IMR-90 (cell line): ENCODE results near the gene RASIP1. TPM values are rescaled to one million over a fixed set of nuclear protein-coding genes. Genes with fewer than 3 reads are reported as not detected.
A peak's percentile ranks its signal among the peaks of the same experiment; 100 is the strongest.

Source experiments
- ATAC-seq: fragments of 200-7000 bp; cut with Tn5 transposase; 2 replicates; pipeline ENCODE4 v1.9.1; 2020; ENCODE audit warnings: low read depth, mild to moderate bottlenecking, moderate library complexity
- BruUV-seq: library from RNA; stranded (reverse); fragments of 400-500 nt; replicated peaks from 2 replicates; lab custom pipeline; 2021; lab: Mats Ljungman, UMichigan
- CTCF ChIA-PET: fragments of 300-600 bp; formaldehyde crosslinking; extraction: SDS; loops from one replicate; lab custom pipeline; 2021; ENCODE audit warnings: antibody characterized with exemption; lab: Yijun Ruan, JAX
- POLR2A ChIA-PET: fragments of 300-600 bp; sonication (Branson Sonifier 250); formaldehyde crosslinking; loops from one replicate; lab custom pipeline; 2022; ENCODE audit warnings: antibody characterized with exemption; ENCODE audit not compliant: unreplicated experiment; lab: Charles Lee
- DNase-seq: peaks from one replicate; pipeline ENCODE4 v3.0.0; 2013
- H2AFZ ChIP-seq: replicated peaks from 2 replicates; pipeline ENCODE3; 2013; ENCODE audit warnings: low read length, mild to moderate bottlenecking; ENCODE audit not compliant: poor library complexity
- H2AK5ac ChIP-seq: 2 replicates; pipeline ENCODE4 v1.6.1; 2013; ENCODE audit warnings: low read depth, low read length, inconsistent platforms
- H2AK9ac ChIP-seq: replicated peaks from 2 replicates; pipeline ENCODE3; 2013; ENCODE audit warnings: mild to moderate bottlenecking, low read depth, low read length, moderate library complexity; ENCODE audit not compliant: poor library complexity
- H2BK120ac ChIP-seq: 2 replicates; pipeline ENCODE4 v1.6.1; 2013; ENCODE audit warnings: low read depth, low read length, inconsistent platforms
- H2BK15ac ChIP-seq: 3 replicates; pipeline ENCODE4 v1.6.1; 2013; ENCODE audit warnings: low read depth, low read length, inconsistent platforms
- H2BK20ac ChIP-seq: 2 replicates; pipeline ENCODE4 v1.6.1; 2013; ENCODE audit warnings: low read depth, mild to moderate bottlenecking, inconsistent platforms, low read length, moderate library complexity
- H2BK5ac ChIP-seq: 2 replicates; pipeline ENCODE4 v1.6.1; 2013; ENCODE audit warnings: mild to moderate bottlenecking, low read depth, low read length, inconsistent platforms; ENCODE audit not compliant: poor library complexity, severe bottlenecking
- H3K14ac ChIP-seq: replicated peaks from 2 replicates; pipeline ENCODE4 v1.6.1; 2013; ENCODE audit warnings: low read depth, low read length, inconsistent platforms
- H3K18ac ChIP-seq: 2 replicates; pipeline ENCODE4 v1.6.1; 2013; ENCODE audit warnings: low read depth, low read length, control low read depth
- H3K23ac ChIP-seq: 2 replicates; pipeline ENCODE4 v1.6.1; 2013; ENCODE audit warnings: low read depth, low read length, inconsistent platforms
- H3K27ac ChIP-seq: 2 replicates; pipeline ENCODE4 v1.5.1; 2013; ENCODE audit warnings: mild to moderate bottlenecking, control low read depth, low read length; ENCODE audit not compliant: insufficient read depth
- H3K27me3 ChIP-seq: 2 replicates; pipeline ENCODE4 v1.6.1; 2013; ENCODE audit warnings: low read length; ENCODE audit not compliant: control insufficient read depth, insufficient read depth
- H3K36me3 ChIP-seq: 2 replicates; pipeline ENCODE4 v1.6.1; 2013; ENCODE audit warnings: low read length, mixed read lengths; ENCODE audit not compliant: control insufficient read depth, insufficient read depth
- H3K4ac ChIP-seq: 2 replicates; pipeline ENCODE4 v1.6.1; 2013; ENCODE audit warnings: low read depth, low read length, inconsistent platforms
- H3K4me1 ChIP-seq: 2 replicates; pipeline ENCODE4 v1.6.1; 2013; ENCODE audit warnings: low read length, mixed read lengths; ENCODE audit not compliant: control insufficient read depth, insufficient read depth
- H3K4me2 ChIP-seq: 2 replicates; pipeline ENCODE4 v1.6.1; 2013; ENCODE audit warnings: low read depth, mild to moderate bottlenecking, control low read depth, low read length, moderate library complexity
- H3K4me3 ChIP-seq: 2 replicates; pipeline ENCODE4 v1.5.1; 2013; ENCODE audit warnings: low read depth, mild to moderate bottlenecking, control low read depth, low read length, moderate library complexity; ENCODE audit not compliant: insufficient read depth
- H3K56ac ChIP-seq: 2 replicates; pipeline ENCODE4 v1.6.1; 2013; ENCODE audit warnings: low read length, inconsistent platforms; ENCODE audit not compliant: insufficient read depth; ENCODE audit errors: extremely low read depth
- H3K79me1 ChIP-seq, 2 experiments: 2 replicates each; pipeline ENCODE4 v1.6.1; 2013; ENCODE audit warnings: low read length in 2 of 2, inconsistent platforms in 1 of 2, low read depth in 1 of 2
- H3K9ac ChIP-seq: 2 replicates; pipeline ENCODE4 v1.6.1; 2013; ENCODE audit warnings: low read depth, low read length, control low read depth
- H3K9me1 ChIP-seq: 2 replicates; pipeline ENCODE4 v1.6.1; 2013; ENCODE audit warnings: low read length, inconsistent platforms; ENCODE audit not compliant: insufficient read depth
- H3K9me3 ChIP-seq: 2 replicates; pipeline ENCODE4 v1.6.1; 2013; ENCODE audit warnings: low read length; ENCODE audit not compliant: control insufficient read depth, insufficient read depth
- H4K20me1 ChIP-seq: 2 replicates; pipeline ENCODE4 v1.6.1; 2013; ENCODE audit warnings: low read length, inconsistent platforms; ENCODE audit not compliant: insufficient read depth
- H4K5ac ChIP-seq: 2 replicates; pipeline ENCODE4 v1.6.1; 2013; ENCODE audit warnings: mild to moderate bottlenecking, low read depth, low read length, control low read depth
- H4K8ac ChIP-seq, 2 experiments: 2 replicates each; pipeline ENCODE4 v1.6.1; 2013; ENCODE audit warnings: low read depth in 2 of 2, low read length in 2 of 2, control low read depth in 1 of 2, inconsistent platforms in 1 of 2
- H4K91ac ChIP-seq: 2 replicates; pipeline ENCODE4 v1.6.1; 2013; ENCODE audit warnings: low read depth, low read length, inconsistent platforms; ENCODE audit not compliant: insufficient read depth
- BHLHE40 ChIP-seq: fragments of 150-350 bp; IDR thresholded peaks from 2 replicates; pipeline ENCODE4 v1.6.1; 2016; ENCODE audit warnings: mild to moderate bottlenecking, low read depth, low read length
- CEBPB ChIP-seq: IDR thresholded peaks from 2 replicates; pipeline ENCODE4 v1.6.1; 2012; ENCODE audit warnings: low read depth, low read length, improper control_type of control experiment
- CHD1 ChIP-seq: IDR thresholded peaks from 2 replicates; pipeline ENCODE4 v1.6.1; 2012; ENCODE audit warnings: low read depth, low read length, improper control_type of control experiment
- FOS ChIP-seq: fragments of 150-350 bp; IDR thresholded peaks from 2 replicates; pipeline ENCODE4 v1.6.1; 2016; ENCODE audit warnings: low read depth, low read length
- MAFK ChIP-seq: IDR thresholded peaks from 2 replicates; pipeline ENCODE4 v1.6.1; 2012; ENCODE audit warnings: low read depth, low read length, improper control_type of control experiment
- MAZ ChIP-seq: IDR thresholded peaks from 2 replicates; pipeline ENCODE4 v1.6.1; 2012; ENCODE audit warnings: low read depth, mild to moderate bottlenecking, low read length, improper control_type of control experiment, moderate library complexity, borderline replicate concordance
- MXI1 ChIP-seq: IDR thresholded peaks from 2 replicates; pipeline ENCODE4 v1.6.1; 2012; ENCODE audit warnings: low read depth, mild to moderate bottlenecking, low read length, moderate library complexity, borderline replicate concordance
- NFE2L2 ChIP-seq: fragments of 150-350 bp; IDR thresholded peaks from 2 replicates; pipeline ENCODE4 v1.6.1; 2016; ENCODE audit warnings: low read depth, mild to moderate bottlenecking, low read length
- RCOR1 ChIP-seq: IDR thresholded peaks from 2 replicates; pipeline ENCODE4 v1.6.1; 2012; ENCODE audit warnings: mild to moderate bottlenecking, low read length, improper control_type of control experiment; ENCODE audit not compliant: insufficient replicate concordance
- WGBS, 2 experiments: methylation state at CpG; one replicate each; pipeline versions ENCODE4 v1.1.5 to v1.1.7; 2013; ENCODE audit warnings: missing lambda C conversion rate in 2 of 2; ENCODE audit not compliant: insufficient read length in 1 of 2; ENCODE audit errors: extremely low coverage in 2 of 2; 5-methylcytosine and 5-hydroxymethylcytosine counted together
- dilution Hi-C: fragments of 300-500 bp; cut with HindIII; formaldehyde crosslinking; loops from one replicate; pipeline ENCODE4 v1.14.3; 2018; ENCODE audit warnings: low sequenced_read_pairs; ENCODE audit not compliant: unreplicated experiment
- in situ Hi-C: fragments of 300-500 bp; cut with MboI; formaldehyde crosslinking; loops from 3 replicates; pipeline ENCODE4 v1.14.3; 2019; ENCODE audit warnings: low sequenced_read_pairs, inconsistent platforms, mixed read lengths
- intact Hi-C: fragments of 100-400 bp; cut with micrococcal nuclease; formaldehyde crosslinking; loops from 2 replicates; pipeline ENCODE4 v1.10.0; 2022
- polyA plus RNA-seq, 3 experiments: library from polyadenylated mRNA; depleted of rRNA; stranded (reverse); fragments of >200 nt; gene quantifications; 2 replicates each; pipeline ENCODE4 v1.2.3, GENCODE V29; 2012; ENCODE audit warnings: low replicate concordance in 1 of 3
- total RNA-seq: library from RNA; depleted of rRNA; stranded (reverse); fragments of >200 nt; gene quantifications from 2 replicates; pipeline ENCODE4 v1.2.3, GENCODE V29; 2012
- TF ChIP-seq, protein P1 (sequence below): fragments of 150-350 bp; IDR thresholded peaks from 2 replicates; pipeline ENCODE4 v1.6.1; 2016; ENCODE audit warnings: low read depth, mild to moderate bottlenecking, low read length, moderate library complexity, borderline replicate concordance

The RASIP1 gene
- total and polyA plus RNA-seq, 2 of the 4 experiments (the other 2 are of a cell fraction), result 0.18 to 0.51 TPM

DNA sequence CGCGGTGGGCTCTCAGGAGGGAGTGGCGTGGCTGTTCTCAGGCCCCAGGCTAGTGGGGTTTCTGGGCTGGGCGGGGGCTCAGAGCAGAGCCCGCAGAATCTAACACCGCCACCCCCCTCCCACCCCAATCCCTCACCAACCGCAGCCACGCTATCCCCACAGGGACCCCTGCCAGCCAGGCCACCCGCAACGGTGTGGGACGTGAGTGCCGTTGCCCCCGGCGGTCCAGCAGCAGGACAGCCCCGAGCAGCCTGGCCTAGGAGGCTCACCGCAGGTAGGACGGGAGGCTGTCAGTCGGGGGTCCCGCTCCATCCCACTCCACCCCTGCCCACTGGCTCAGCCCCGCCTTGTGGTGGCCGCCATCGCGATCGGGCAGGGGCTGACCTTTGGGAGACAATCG lies 67.4 kb downstream of the RASIP1 start, which contains the start of gene NTN5:
NTN5 (minus strand) TSS at position 24 of the 400 bp plus-strand sequence. CDS start 2,031 bp downstream, outside the sequence.
- Histone ChIP-seq H3K56ac (no peak within 1 kb of the TSS), H4K20me1 (no peaks in the 10 kb centered on the region), H2AK5ac (no peak within 1 kb of the TSS), H3K27me3 (peaks cover 6% of the 10 kb centered on the region; the same call in 1 of the 2 replicates), H4K8ac (no peak within 1 kb of the TSS), H3K4ac (no peak within 1 kb of the TSS), H3K27ac (no peak within 1 kb of the TSS), H2BK5ac (no peak within 1 kb of the TSS), H3K9me3 (no peaks in the 10 kb centered on the region), H3K9me1 (no peaks in the 10 kb centered on the region), H3K4me1 (no peaks in the 10 kb centered on the region), H3K23ac (no peak within 1 kb of the TSS), H3K4me3 (no peak within 1 kb of the TSS), H2BK20ac (no peak within 1 kb of the TSS), H4K5ac (no peak within 1 kb of the TSS), H2AK9ac (no peak within 1 kb of the TSS), H3K9ac (no peak within 1 kb of the TSS), H2BK15ac (no peak within 1 kb of the TSS), H2BK120ac (no peak within 1 kb of the TSS), H3K36me3 (no peaks in the 10 kb centered on the region), H3K18ac (no peak within 1 kb of the TSS), H4K91ac (no peak within 1 kb of the TSS), H3K4me2 (no peak within 1 kb of the TSS), H2AFZ (peak within 1 kb of the TSS; percentile 39), H3K79me1 (no peaks in the 10 kb centered on the region), H3K14ac (no peak within 1 kb of the TSS)
- in situ Hi-C loops, result no loop called here
- ATAC-seq (no peak), DNase-seq (no peak)
- TF ChIP-seq NFE2L2 (no peak), CHD1 (no peak), MAFK (no peak), BHLHE40 (no peak), RCOR1 (no peak), CEBPB (no peak), FOS (no peak), MAZ (no peak), MXI1 (no peak)
- TF ChIP-seq, protein P1, sequence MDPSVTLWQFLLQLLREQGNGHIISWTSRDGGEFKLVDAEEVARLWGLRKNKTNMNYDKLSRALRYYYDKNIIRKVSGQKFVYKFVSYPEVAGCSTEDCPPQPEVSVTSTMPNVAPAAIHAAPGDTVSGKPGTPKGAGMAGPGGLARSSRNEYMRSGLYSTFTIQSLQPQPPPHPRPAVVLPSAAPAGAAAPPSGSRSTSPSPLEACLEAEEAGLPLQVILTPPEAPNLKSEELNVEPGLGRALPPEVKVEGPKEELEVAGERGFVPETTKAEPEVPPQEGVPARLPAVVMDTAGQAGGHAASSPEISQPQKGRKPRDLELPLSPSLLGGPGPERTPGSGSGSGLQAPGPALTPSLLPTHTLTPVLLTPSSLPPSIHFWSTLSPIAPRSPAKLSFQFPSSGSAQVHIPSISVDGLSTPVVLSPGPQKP, result no peak
- dilution Hi-C loops, result no loop called here
- intact Hi-C loops, result no loop called here
- 55% methylated on average over 8 of the region's 25 CpGs; no CpG with 5 or more reads in 1 of the 2 experiments for WGBS, 2 experiments
- ChIA-PET CTCF (no interaction called here), POLR2A (no interaction called here)
- BruUV-seq, result no TSS peak
